K562 (cell line): ENCODE data around the gene TBATA. TPM values are rescaled to one million over a fixed set of nuclear protein-coding genes. Genes with fewer than 3 reads are reported as not detected.

Experiments used
- ATAC-seq: fragments of 200-7000 bp; cut with Tn5 transposase; 3 replicates; pipeline ENCODE4 v1.9.1; 2020; ENCODE audit warnings: moderate library complexity
- BruUV-seq: library from RNA; stranded (reverse); fragments of 400-500 nt; replicated peaks from 2 replicates; lab custom pipeline; 2021; lab: Mats Ljungman, UMichigan
- CTCF ChIA-PET: fragments of 300-600 bp; formaldehyde crosslinking; extraction: SDS; loops from one replicate; lab custom pipeline; 2021; ENCODE audit warnings: low intra/inter-chr PET ratio; lab: Yijun Ruan, JAX
- POLR2A ChIA-PET: fragments of 300-600, 350-650 bp; sonication (Branson Sonifier 250); formaldehyde crosslinking; extraction: SDS; loops from one replicate; lab custom pipeline; 2021; ENCODE audit warnings: antibody characterized with exemption, inconsistent platforms; lab: Yijun Ruan, JAX
- DNase-seq, 4 experiments: peaks; one replicate each; pipeline versions ENCODE4 v3.0.0 to v3.0.0-alpha.2; 2011 to 2018; ENCODE audit warnings: low spot score in 3 of 4, mixed read lengths in 3 of 4; ENCODE audit errors: extremely low read depth in 1 of 4
- FAIRE-seq: peaks from 2 replicates; lab custom pipeline; 2011; peaks lifted over from hg19 to GRCh38; lab: Jason Lieb, UNC
- H2AFZ ChIP-seq: 2 replicates; pipeline ENCODE4 v1.6.0; 2011; ENCODE audit warnings: low read depth, low read length, control low read depth, inconsistent platforms
- H3K27ac ChIP-seq: fragments of 200-600 bp; 3 replicates; pipeline ENCODE4 v1.8.0; 2011; ENCODE audit warnings: low read depth, mild to moderate bottlenecking, control low read depth, inconsistent platforms, low read length, moderate library complexity, mixed read lengths; ENCODE audit errors: extremely low read depth
- H3K27me3 ChIP-seq, 2 experiments: fragments of 300-600 bp in 1 of 2; 2 replicates in 1 of 2; 3 replicates in 1 of 2; pipeline versions ENCODE4 v1.6.0 to v1.8.0; 2011; ENCODE audit warnings: inconsistent platforms in 2 of 2, low read length in 2 of 2, mild to moderate bottlenecking in 1 of 2, mixed read lengths in 1 of 2, moderate library complexity in 1 of 2; ENCODE audit not compliant: control insufficient read depth in 2 of 2, insufficient read depth in 2 of 2
- H3K36me3 ChIP-seq: fragments of 300-600 bp; 3 replicates; pipeline ENCODE4 v1.8.0; 2011; ENCODE audit warnings: mild to moderate bottlenecking, low read length, inconsistent platforms; ENCODE audit not compliant: control insufficient read depth, insufficient read depth
- H3K4me1 ChIP-seq, 2 experiments: fragments of 200-600 bp in 1 of 2; replicated peaks in 1 of 2; 2 replicates in 1 of 2; 3 replicates in 1 of 2; pipeline versions ENCODE4 v1.5.1 to v1.8.0; 2011; ENCODE audit warnings: inconsistent platforms in 2 of 2, low read length in 2 of 2, mild to moderate bottlenecking in 1 of 2, mixed read lengths in 1 of 2, moderate library complexity in 1 of 2; ENCODE audit not compliant: control insufficient read depth in 2 of 2, insufficient read depth in 2 of 2
- H3K4me2 ChIP-seq: 2 replicates; pipeline ENCODE4 v1.6.1; 2011; ENCODE audit warnings: low read length, control low read depth, inconsistent platforms, mixed read lengths; ENCODE audit not compliant: insufficient read depth
- H3K4me3 ChIP-seq: fragments of 200-600 bp; sonication (generic), shearing (Covaris generic); 2 replicates; pipeline ENCODE4 v1.5.1; 2016; ENCODE audit warnings: control low read depth, inconsistent platforms
- H3K79me2 ChIP-seq: fragments of 200-600 bp; 3 replicates; pipeline ENCODE4 v1.8.0; 2011; ENCODE audit warnings: low read length, inconsistent platforms; ENCODE audit not compliant: control insufficient read depth, insufficient read depth
- H3K9ac ChIP-seq, 2 experiments: 2 replicates each; pipeline versions ENCODE4 v1.6.0 to v1.6.1; 2011; ENCODE audit warnings: low read depth in 2 of 2, low read length in 2 of 2, control low read depth in 1 of 2, inconsistent platforms in 1 of 2, mild to moderate bottlenecking in 1 of 2, mixed read lengths in 1 of 2; ENCODE audit not compliant: insufficient read depth in 1 of 2
- H3K9me1 ChIP-seq: one replicate; pipeline ENCODE4 v1.6.0; 2011; ENCODE audit warnings: inconsistent platforms, mild to moderate bottlenecking, low read length, moderate library complexity; ENCODE audit not compliant: control insufficient read depth, insufficient read depth
- H3K9me3 ChIP-seq: replicated peaks from 2 replicates; pipeline ENCODE4 v1.5.1; 2011; ENCODE audit warnings: low read depth, low read length, inconsistent platforms; ENCODE audit not compliant: control insufficient read depth, insufficient read depth
- H4K20me1 ChIP-seq: replicated peaks from 2 replicates; pipeline ENCODE4 v1.6.1; 2011; ENCODE audit warnings: low read length, inconsistent platforms, mixed read lengths; ENCODE audit not compliant: control insufficient read depth, insufficient read depth
- ADNP ChIP-seq: fragments of 200-800 bp; sonication (Bioruptor generic); IDR thresholded peaks from 2 replicates; pipeline ENCODE4 v1.6.1; 2016; ENCODE audit warnings: missing genetic modification characterization, missing compliant biosample characterization
- CBFA2T2 ChIP-seq: fragments of 450-650 bp; conservative IDR thresholded peaks from 2 replicates; pipeline ENCODE4 v1.6.1; 2017; ENCODE audit warnings: mild to moderate bottlenecking
- MAZ ChIP-seq, 2 experiments: fragments of 450-650 bp in 1 of 2; sonication (generic) in 1 of 2; formaldehyde crosslinking; IDR thresholded peaks in 1 of 2; conservative IDR thresholded peaks in 1 of 2; 2 replicates each; pipeline versions ENCODE4 v1.4.0 to v1.5.0; 2020; ENCODE audit warnings: mild to moderate bottlenecking in 1 of 2, missing genetic modification reagents in 1 of 2
- TEAD4 ChIP-seq, 2 experiments: sonication (generic) in 1 of 2; formaldehyde crosslinking in 1 of 2; IDR thresholded peaks; 2 replicates each; pipeline versions ENCODE4 v1.6.1 to v1.8.0; 2012 to 2022; ENCODE audit warnings: borderline replicate concordance in 1 of 2, inconsistent platforms in 1 of 2, low read length in 1 of 2, mild to moderate bottlenecking in 1 of 2, missing genetic modification reagents in 1 of 2
- ZNF586 ChIP-seq: fragments of 450-650 bp; formaldehyde crosslinking; conservative IDR thresholded peaks from 2 replicates; pipeline ENCODE4 v1.4.0; 2020; ENCODE audit warnings: mild to moderate bottlenecking, moderate library complexity
- WGBS: fragments of 100-300 bp; shearing (Covaris generic); methylation state at CpG from one replicate; pipeline ENCODE4 v1.1.6; 2016; ENCODE audit warnings: low coverage, mixed read lengths; ENCODE audit not compliant: insufficient coverage; ENCODE audit errors: missing lambda C conversion rate; 5-methylcytosine and 5-hydroxymethylcytosine counted together
- in situ Hi-C: fragments of 300-500 bp; cut with MboI; formaldehyde crosslinking; loops from 4 replicates; pipeline ENCODE4 v1.15.0; 2018; ENCODE audit warnings: inconsistent platforms, mixed read lengths
- intact Hi-C: fragments of 100-400 bp; cut with micrococcal nuclease; formaldehyde crosslinking; loops from 2 replicates; pipeline ENCODE4 v1.14.2; 2022
- polyA plus RNA-seq, 8 experiments: library from polyadenylated mRNA; depleted of rRNA in 4 of 8; stranded (reverse) in 5 of 8; unstranded in 3 of 8; fragments of >200 nt; fragmentation: Nextera tagmentation in 2 of 8; fragmentation: Illumina TruSeq in 1 of 8; extraction: Ambion mirVana in 2 of 8; extraction: Trizol in 1 of 8; gene quantifications; 2 replicates each; pipeline versions ENCODE4 v1.2.1 to v1.2.3, GENCODE V29; 2011 to 2014; ENCODE audit warnings: inconsistent platforms in 1 of 8, missing spikeins in 1 of 8
- total RNA-seq, 7 experiments: library from RNA; depleted of rRNA in 6 of 7; stranded (reverse); fragments of >200 nt in 6 of 7; fragmentation: Illumina TruSeq in 2 of 7; extraction: Trizol in 2 of 7; gene quantifications; 2 replicates each; pipeline versions ENCODE4 v1.2.1 to v1.2.3, GENCODE V29; 2011 to 2021; ENCODE audit warnings: low replicate concordance in 1 of 7
- TF ChIP-seq, protein P1 (sequence below): sonication (generic); IDR thresholded peaks from 2 replicates; pipeline ENCODE4 v1.6.1; 2016
- TF ChIP-seq, protein P2 (sequence below): fragments of 200-800 bp; sonication (Bioruptor generic); IDR thresholded peaks from 2 replicates; pipeline ENCODE4 v1.6.1; 2016; ENCODE audit warnings: missing genetic modification characterization, missing compliant biosample characterization

Gene TBATA
- total and polyA plus RNA-seq, 9 of the 15 experiments (the other 6 are each of a cell fraction or from before 2014, with no cell fraction given), result not detected

DNA sequence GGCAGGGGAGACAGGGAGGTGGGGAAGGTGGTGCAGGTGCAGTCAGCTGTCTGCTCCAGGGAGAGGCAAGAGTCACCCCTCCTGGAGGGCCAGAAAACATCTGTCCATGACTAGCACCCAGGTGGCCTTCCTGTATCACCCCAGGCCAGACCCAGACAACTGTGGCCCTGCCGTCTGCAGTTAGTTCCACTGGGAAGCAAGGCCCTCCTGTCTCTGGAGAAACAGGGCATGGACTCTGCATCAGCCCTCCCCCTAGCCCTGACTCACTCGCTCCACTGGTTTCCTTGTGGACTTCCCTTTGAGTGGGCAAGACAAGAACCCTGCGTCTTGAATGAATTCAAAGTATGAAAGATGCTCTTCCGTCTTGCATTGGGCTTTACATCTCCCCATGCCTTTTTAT lies 12.6 kb downstream of the TBATA start:
- ATAC-seq, result no peak
- POLR2A ChIA-PET, result interaction anchor here (1.9 to 2.2 kb wide), 2 partner anchors 10 to 12 kb away, joined by 5 to 8 read pairs; no protein-coding TSS in a partner anchor
- intact Hi-C loops, result no loop called here

DNA sequence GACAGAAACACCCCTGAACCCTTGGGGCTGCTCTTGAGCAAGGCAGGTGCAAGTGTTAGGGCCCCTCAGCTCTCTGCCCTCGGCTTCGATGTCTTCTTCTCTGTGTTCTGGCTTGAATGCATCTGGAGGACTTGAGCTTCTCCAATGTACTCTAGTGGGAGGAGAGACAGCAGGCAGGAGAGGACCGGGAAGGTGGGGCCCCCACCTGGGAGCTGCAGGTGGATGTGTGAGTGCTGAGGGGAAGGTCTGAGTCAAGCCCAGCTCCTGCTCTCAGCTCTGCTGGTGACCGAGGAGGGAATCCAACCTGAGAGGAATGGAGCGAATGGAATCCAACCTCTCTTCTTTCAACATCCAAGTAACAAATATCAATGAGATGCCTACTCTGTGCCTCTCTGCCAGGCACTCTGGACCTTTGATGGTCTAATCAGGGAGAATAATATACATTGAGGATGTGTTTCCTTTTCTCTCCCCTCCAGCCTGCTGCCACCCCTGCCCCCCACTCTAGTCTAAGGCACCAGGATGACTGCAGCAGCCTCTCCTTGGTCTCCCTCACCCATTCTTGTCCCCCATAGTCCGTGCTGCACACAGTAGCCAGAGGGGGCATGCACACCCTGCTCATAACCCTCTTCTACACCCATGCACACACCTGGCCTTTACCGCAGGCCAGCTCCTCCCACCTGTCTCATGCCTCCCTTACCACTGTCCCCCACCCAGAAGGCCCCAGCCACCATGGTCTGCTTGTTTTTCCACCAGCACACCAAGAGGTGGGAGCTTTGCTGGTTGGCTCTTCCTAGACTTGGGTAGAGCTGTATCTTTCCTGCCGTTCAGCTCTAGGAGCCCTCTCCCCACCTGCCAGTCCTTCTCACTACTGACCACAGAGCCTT lies 13.6 kb downstream of the TBATA start:
- DNase-seq, result no peak
- Histone ChIP-seq H4K20me1 (no peaks in the 10 kb centered on the region; the same call in 1 of the 2 replicates), H3K27me3 (no peaks in the 10 kb centered on the region; a peak in 1 of 5 replicates), H2AFZ (no peak overlapping the region), H3K4me3 (no peak overlapping the region), H3K9me1 (no peaks in the 10 kb centered on the region), H3K9ac (0 out of 4 replicates have a peak overlapping the region, but pooled peaks of 1 of the 2 experiments have one; percentile 59), H3K36me3 (no peaks in the 10 kb centered on the region), H3K79me2 (no peaks in the 10 kb centered on the region), H3K27ac (no peak overlapping the region), H3K4me1 (peaks cover 0 to 6% of the 10 kb centered on the region in 2 experiments; a peak in 2 of 5 replicates), H3K4me2 (no peak overlapping the region), H3K9me3 (no peaks in the 10 kb centered on the region)
- POLR2A ChIA-PET, result interaction anchor here (1.0 to 1.9 kb wide), 2 partner anchors 8 to 11 kb away, joined by 3 to 5 read pairs; no protein-coding TSS in a partner anchor
- intact Hi-C loops (no loop called here), in situ Hi-C loops (no loop called here)
- no TSS peak for BruUV-seq
- CTCF ChIA-PET, result no interaction called here
- WGBS, result 21% methylated on average over 8 of the region's 8 CpGs
- FAIRE-seq, result no peak
- peak; percentile 36; the same call in 2 of the 3 replicates for ATAC-seq
- TF ChIP-seq ZNF586 (CRISPR knock-in tag) (no peak), ADNP (no peak), MAZ (CRISPR knock-in tag; conservative IDR thresholded peaks at IDR 0.05 in 1 of 2, IDR thresholded peaks at IDR 0.05 in 1 of 2) (no peak)
- TF ChIP-seq, protein P1, sequence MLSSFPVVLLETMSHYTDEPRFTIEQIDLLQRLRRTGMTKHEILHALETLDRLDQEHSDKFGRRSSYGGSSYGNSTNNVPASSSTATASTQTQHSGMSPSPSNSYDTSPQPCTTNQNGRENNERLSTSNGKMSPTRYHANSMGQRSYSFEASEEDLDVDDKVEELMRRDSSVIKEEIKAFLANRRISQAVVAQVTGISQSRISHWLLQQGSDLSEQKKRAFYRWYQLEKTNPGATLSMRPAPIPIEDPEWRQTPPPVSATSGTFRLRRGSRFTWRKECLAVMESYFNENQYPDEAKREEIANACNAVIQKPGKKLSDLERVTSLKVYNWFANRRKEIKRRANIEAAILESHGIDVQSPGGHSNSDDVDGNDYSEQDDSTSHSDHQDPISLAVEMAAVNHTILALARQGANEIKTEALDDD, result no peak
- TF ChIP-seq, protein P2, sequence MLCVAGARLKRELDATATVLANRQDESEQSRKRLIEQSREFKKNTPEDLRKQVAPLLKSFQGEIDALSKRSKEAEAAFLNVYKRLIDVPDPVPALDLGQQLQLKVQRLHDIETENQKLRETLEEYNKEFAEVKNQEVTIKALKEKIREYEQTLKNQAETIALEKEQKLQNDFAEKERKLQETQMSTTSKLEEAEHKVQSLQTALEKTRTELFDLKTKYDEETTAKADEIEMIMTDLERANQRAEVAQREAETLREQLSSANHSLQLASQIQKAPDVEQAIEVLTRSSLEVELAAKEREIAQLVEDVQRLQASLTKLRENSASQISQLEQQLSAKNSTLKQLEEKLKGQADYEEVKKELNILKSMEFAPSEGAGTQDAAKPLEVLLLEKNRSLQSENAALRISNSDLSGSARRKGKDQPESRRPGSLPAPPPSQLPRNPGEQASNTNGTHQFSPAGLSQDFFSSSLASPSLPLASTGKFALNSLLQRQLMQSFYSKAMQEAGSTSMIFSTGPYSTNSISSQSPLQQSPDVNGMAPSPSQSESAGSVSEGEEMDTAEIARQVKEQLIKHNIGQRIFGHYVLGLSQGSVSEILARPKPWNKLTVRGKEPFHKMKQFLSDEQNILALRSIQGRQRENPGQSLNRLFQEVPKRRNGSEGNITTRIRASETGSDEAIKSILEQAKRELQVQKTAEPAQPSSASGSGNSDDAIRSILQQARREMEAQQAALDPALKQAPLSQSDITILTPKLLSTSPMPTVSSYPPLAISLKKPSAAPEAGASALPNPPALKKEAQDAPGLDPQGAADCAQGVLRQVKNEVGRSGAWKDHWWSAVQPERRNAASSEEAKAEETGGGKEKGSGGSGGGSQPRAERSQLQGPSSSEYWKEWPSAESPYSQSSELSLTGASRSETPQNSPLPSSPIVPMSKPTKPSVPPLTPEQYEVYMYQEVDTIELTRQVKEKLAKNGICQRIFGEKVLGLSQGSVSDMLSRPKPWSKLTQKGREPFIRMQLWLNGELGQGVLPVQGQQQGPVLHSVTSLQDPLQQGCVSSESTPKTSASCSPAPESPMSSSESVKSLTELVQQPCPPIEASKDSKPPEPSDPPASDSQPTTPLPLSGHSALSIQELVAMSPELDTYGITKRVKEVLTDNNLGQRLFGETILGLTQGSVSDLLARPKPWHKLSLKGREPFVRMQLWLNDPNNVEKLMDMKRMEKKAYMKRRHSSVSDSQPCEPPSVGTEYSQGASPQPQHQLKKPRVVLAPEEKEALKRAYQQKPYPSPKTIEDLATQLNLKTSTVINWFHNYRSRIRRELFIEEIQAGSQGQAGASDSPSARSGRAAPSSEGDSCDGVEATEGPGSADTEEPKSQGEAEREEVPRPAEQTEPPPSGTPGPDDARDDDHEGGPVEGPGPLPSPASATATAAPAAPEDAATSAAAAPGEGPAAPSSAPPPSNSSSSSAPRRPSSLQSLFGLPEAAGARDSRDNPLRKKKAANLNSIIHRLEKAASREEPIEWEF (CRISPR knock-in tag), result no peak

More for the DNA sequence above, 12.6 kb downstream of the TBATA start:
- 54% methylated on average over 4 of the region's 4 CpGs for WGBS
- Histone ChIP-seq H3K27ac (no peak overlapping the region), H3K4me1 (peaks cover 0 to 6% of the 10 kb centered on the region in 2 experiments; a peak in 2 of 5 replicates), H3K9me3 (no peaks in the 10 kb centered on the region), H3K4me3 (no peak overlapping the region), H3K36me3 (no peaks in the 10 kb centered on the region), H4K20me1 (no peaks in the 10 kb centered on the region; the same call in 1 of the 2 replicates), H3K27me3 (no peaks in the 10 kb centered on the region; a peak in 1 of 5 replicates), H3K9ac (peak overlapping the region in 1 of 2 experiments; percentile 64; a peak in 2 of 4 replicates), H3K9me1 (no peaks in the 10 kb centered on the region), H2AFZ (no peak overlapping the region), H3K4me2 (no peak overlapping the region), H3K79me2 (no peaks in the 10 kb centered on the region)
- TF ChIP-seq TEAD4 (IDR thresholded peaks at IDR 0.05; ENCODE audit: low read length) (no peak), TEAD4 (CRISPR knock-in tag; IDR thresholded peaks at IDR 0.05; ENCODE audit: borderline replicate concordance) (no peak), CBFA2T2 (0 out of 2 replicates have a peak, but pooled peaks have one; percentile 17)
- FAIRE-seq, result no peak
- no peak for DNase-seq
- BruUV-seq, result no TSS peak
- CTCF ChIA-PET, result no interaction called here
- in situ Hi-C loops, result no loop called here
